Measurements from ENCODE around the gene SNUPN.
"Not testable (repeated sequence)": the region's sequence is repeated elsewhere in the genome, so short reads cannot be mapped to it uniquely, and the experiment has no call there.

SNUPN gene

GRCh38 chr15:75653347-75653913, 27.9 kb upstream of the SNUPN start:
- FAIRE-seq: no peak

- no peak for FAIRE-seq
Measured at GRCh38 chr15:75651810-75652543, 26.5 kb upstream of the SNUPN start.

- FAIRE-seq: no peak
Measured at GRCh38 chr15:75650908-75651809, 25.6 kb upstream of the SNUPN start.

- no peak for FAIRE-seq
Measured at GRCh38 chr15:75649848-75650247, 24.3 kb upstream of the SNUPN start.

GRCh38 chr15:75649045-75649761, 23.7 kb upstream of the SNUPN start:
- no peak for FAIRE-seq

- FAIRE-seq: no peak
Measured at GRCh38 chr15:75648156-75649000, 22.9 kb upstream of the SNUPN start.

GRCh38 chr15:75647370-75648155, 22.0 kb upstream of the SNUPN start, which contains the start of gene SNX33:
Gene SNX33 (plus strand): TSS chr15:75647912. CDS start chr15:75649103, 1,191 bp downstream.
- FAIRE-seq: no peak

- FAIRE-seq: no peak
Measured at GRCh38 chr15:75646944-75647364, 21.4 kb upstream of the SNUPN start.

- no peak for FAIRE-seq
Measured at GRCh38 chr15:75646112-75646943, 20.8 kb upstream of the SNUPN start.

- FAIRE-seq: no peak
Measured at GRCh38 chr15:75644376-75644775, 18.9 kb upstream of the SNUPN start.

GRCh38 chr15:75641603-75642002, 16.1 kb upstream of the SNUPN start:
- FAIRE-seq: no peak

GRCh38 chr15:75641179-75641503, 15.6 kb upstream of the SNUPN start:
- FAIRE-seq: no peak

GRCh38 chr15:75640483-75641178, 15.1 kb upstream of the SNUPN start:
- FAIRE-seq: no peak

GRCh38 chr15:75639709-75640482, 14.4 kb upstream of the SNUPN start, which contains the start of gene IMP3:
Gene IMP3 (minus strand): TSS chr15:75640224. CDS start chr15:75640168, 56 bp downstream.
- FAIRE-seq: no peak

GRCh38 chr15:75639191-75639708, 13.7 kb upstream of the SNUPN start:
- FAIRE-seq: no peak

GRCh38 chr15:75637245-75638009, 11.9 kb upstream of the SNUPN start:
- no peak for FAIRE-seq

GRCh38 chr15:75636026-75636425, 10.5 kb upstream of the SNUPN start:
- no peak for FAIRE-seq

- FAIRE-seq: not testable (repeated sequence)
Measured at GRCh38 chr15:75633922-75634321, 8.4 kb upstream of the SNUPN start.
